OCI-LY7 (cell line): Measurements from ENCODE around the gene HCN4. TPM values are rescaled to one million over a fixed set of nuclear protein-coding genes. Genes with fewer than 3 reads are reported as not detected.

Experiments
- BruUV-seq: library from RNA; stranded (reverse); fragments of 400-500 nt; replicated peaks from 2 replicates; lab custom pipeline; 2021; lab: Mats Ljungman, UMichigan
- CTCF ChIA-PET: fragments of 300-600 bp; sonication (Branson Sonifier 250); formaldehyde crosslinking; loops from one replicate; lab custom pipeline; 2022; ENCODE audit warnings: antibody characterized with exemption; ENCODE audit not compliant: unreplicated experiment; lab: Charles Lee
- POLR2A ChIA-PET: fragments of 300-600 bp; sonication (Branson Sonifier 250); formaldehyde crosslinking; loops from one replicate; lab custom pipeline; 2022; ENCODE audit warnings: antibody characterized with exemption; lab: Charles Lee
- DNase-seq: peaks from one replicate; pipeline ENCODE4 v3.0.0-alpha.2; 2015; ENCODE audit warnings: low spot score
- H2AFZ ChIP-seq: fragments of 200-600 bp; sonication (generic), shearing (Covaris generic); 2 replicates; pipeline ENCODE4 v1.6.1; 2014; ENCODE audit warnings: mild to moderate bottlenecking, antibody characterized with exemption, low read length, moderate library complexity
- H3K27ac ChIP-seq: fragments of 200-600 bp; sonication (generic); 2 replicates; pipeline ENCODE4 v1.5.1; 2014; ENCODE audit warnings: mixed run types, low read depth, mild to moderate bottlenecking, moderate library complexity, low read length, inconsistent platforms; ENCODE audit not compliant: poor library complexity, severe bottlenecking
- H3K36me3 ChIP-seq: fragments of 200-600 bp; sonication (generic); 2 replicates; pipeline ENCODE4 v1.6.1; 2014; ENCODE audit warnings: mild to moderate bottlenecking, antibody characterized with exemption, low read length, moderate library complexity, mixed read lengths; ENCODE audit not compliant: insufficient read depth
- H3K4me1 ChIP-seq: fragments of 200-600 bp; sonication (generic); 2 replicates; pipeline ENCODE4 v1.5.1; 2014; ENCODE audit warnings: mild to moderate bottlenecking, low read length; ENCODE audit not compliant: insufficient read depth, poor library complexity, severe bottlenecking
- H3K4me2 ChIP-seq: fragments of 200-600 bp; sonication (generic); 2 replicates; pipeline ENCODE4 v1.6.1; 2014; ENCODE audit warnings: mild to moderate bottlenecking, low read length
- H3K4me3 ChIP-seq: fragments of 200-600 bp; sonication (generic); 2 replicates; pipeline ENCODE4 v1.5.1; 2014; ENCODE audit warnings: mild to moderate bottlenecking, low read depth, low read length; ENCODE audit not compliant: poor library complexity, severe bottlenecking
- H3K79me2 ChIP-seq: fragments of 200-600 bp; sonication (generic); 2 replicates; pipeline ENCODE4 v1.6.1; 2016; ENCODE audit warnings: low read depth, mild to moderate bottlenecking, low read length, moderate library complexity, mixed read lengths; ENCODE audit not compliant: insufficient read depth
- H3K9me2 ChIP-seq: fragments of 200-600 bp; sonication (generic); 2 replicates; pipeline ENCODE4 v1.6.1; 2016; ENCODE audit warnings: mild to moderate bottlenecking, low read length, mixed read lengths; ENCODE audit not compliant: insufficient read depth
- H3K9me3 ChIP-seq: fragments of 200-600 bp; sonication (generic); 2 replicates; pipeline ENCODE4 v1.6.1; 2014; ENCODE audit warnings: mild to moderate bottlenecking, mixed run types, low read length, mixed read lengths
- H4K20me1 ChIP-seq: fragments of 200-600 bp; sonication (generic); 2 replicates; pipeline ENCODE4 v1.6.1; 2014; ENCODE audit warnings: mild to moderate bottlenecking, antibody characterized with exemption, low read length, moderate library complexity, mixed read lengths; ENCODE audit not compliant: insufficient read depth
- CTCF ChIP-seq: fragments of 200-600 bp; sonication (generic); conservative IDR thresholded peaks from 2 replicates; pipeline ENCODE4 v1.5.1; 2014; ENCODE audit warnings: mild to moderate bottlenecking, antibody characterized with exemption, low read length, moderate library complexity, mixed read lengths
- EZH2phosphoT487 ChIP-seq: fragments of 200-600 bp; sonication (generic); IDR thresholded peaks from 2 replicates; pipeline ENCODE4 v1.6.1; 2018; ENCODE audit warnings: low read depth, borderline replicate concordance, mild to moderate bottlenecking, mixed run types, antibody characterized with exemption, low read length, moderate library complexity, mixed read lengths
- intact Hi-C: fragments of 100-400 bp; cut with micrococcal nuclease; formaldehyde crosslinking; loops from one replicate; pipeline ENCODE4 v1.10.0; 2022; ENCODE audit not compliant: unreplicated experiment
- total RNA-seq, 2 experiments: library from RNA; depleted of rRNA in 1 of 2; stranded (reverse); fragments of >200 nt in 1 of 2; shearing (Covaris generic) in 1 of 2; gene quantifications; 2 replicates each; pipeline ENCODE4 v1.2.3, GENCODE V29; 2014 to 2022

The HCN4 gene
- total RNA-seq, 2 experiments from 2014 or later: not detected

- Histone ChIP-seq H3K9me2 (no peaks in the 10 kb centered on the region), H3K4me1 (no peaks in the 10 kb centered on the region), H4K20me1 (no peaks in the 10 kb centered on the region), H3K27ac (no peak overlapping the region), H3K36me3 (no peaks in the 10 kb centered on the region), H3K9me3 (no peaks in the 10 kb centered on the region), H2AFZ (no peak overlapping the region), H3K79me2 (no peaks in the 10 kb centered on the region), H3K4me2 (no peak overlapping the region), H3K4me3 (no peak overlapping the region)
- BruUV-seq: no TSS peak
- no peak for DNase-seq
- TF ChIP-seq CTCF: no peak
- no peak for TF ChIP-seq EZH2phosphoT487
- intact Hi-C loops: no loop called here
- ChIA-PET POLR2A (no interaction called here), CTCF (no interaction called here)
These were observed 34.7 kb downstream of the HCN4 start for GRCh38 chr15:73334086-73334485.

DNA sequence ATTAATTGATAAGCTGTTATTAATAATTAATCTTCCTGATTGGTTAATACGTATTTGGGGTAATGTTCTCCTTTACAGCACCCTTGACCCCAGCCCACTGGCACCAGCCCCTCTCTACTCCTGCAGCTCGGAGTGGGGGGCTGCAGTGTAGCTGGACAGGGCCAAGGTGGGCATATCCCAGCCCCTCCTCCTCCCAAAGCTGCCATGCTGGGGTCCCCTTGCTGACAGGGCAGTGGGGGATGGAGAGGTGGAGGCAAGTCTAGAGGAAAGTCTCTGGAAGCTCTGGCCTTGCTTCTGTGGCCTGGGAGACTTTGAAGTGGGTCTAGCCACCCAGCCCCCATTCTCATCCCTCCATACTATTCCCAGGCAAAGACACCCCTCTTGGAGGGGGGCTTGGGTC, 35.8 kb downstream of the HCN4 start:
- H4K20me1 ChIP-seq: no peaks in the 10 kb centered on the region
- H3K4me1 ChIP-seq: no peaks in the 10 kb centered on the region
- H3K79me2 ChIP-seq: no peaks in the 10 kb centered on the region
- H3K36me3 ChIP-seq: no peaks in the 10 kb centered on the region
- no peaks in the 10 kb centered on the region for H3K9me2 ChIP-seq
- no peaks in the 10 kb centered on the region for H3K9me3 ChIP-seq
- H3K4me3 ChIP-seq: no peak overlapping the region
- intact Hi-C loops: no loop called here
- H3K4me2 ChIP-seq: no peak overlapping the region
- H3K27ac ChIP-seq: no peak overlapping the region
- ChIA-PET POLR2A (no interaction called here), CTCF (no interaction called here)
- TF ChIP-seq EZH2phosphoT487 (no peak), CTCF (no peak)
- BruUV-seq: no TSS peak
- DNase-seq: no peak
- H2AFZ ChIP-seq: no peak overlapping the region

DNA sequence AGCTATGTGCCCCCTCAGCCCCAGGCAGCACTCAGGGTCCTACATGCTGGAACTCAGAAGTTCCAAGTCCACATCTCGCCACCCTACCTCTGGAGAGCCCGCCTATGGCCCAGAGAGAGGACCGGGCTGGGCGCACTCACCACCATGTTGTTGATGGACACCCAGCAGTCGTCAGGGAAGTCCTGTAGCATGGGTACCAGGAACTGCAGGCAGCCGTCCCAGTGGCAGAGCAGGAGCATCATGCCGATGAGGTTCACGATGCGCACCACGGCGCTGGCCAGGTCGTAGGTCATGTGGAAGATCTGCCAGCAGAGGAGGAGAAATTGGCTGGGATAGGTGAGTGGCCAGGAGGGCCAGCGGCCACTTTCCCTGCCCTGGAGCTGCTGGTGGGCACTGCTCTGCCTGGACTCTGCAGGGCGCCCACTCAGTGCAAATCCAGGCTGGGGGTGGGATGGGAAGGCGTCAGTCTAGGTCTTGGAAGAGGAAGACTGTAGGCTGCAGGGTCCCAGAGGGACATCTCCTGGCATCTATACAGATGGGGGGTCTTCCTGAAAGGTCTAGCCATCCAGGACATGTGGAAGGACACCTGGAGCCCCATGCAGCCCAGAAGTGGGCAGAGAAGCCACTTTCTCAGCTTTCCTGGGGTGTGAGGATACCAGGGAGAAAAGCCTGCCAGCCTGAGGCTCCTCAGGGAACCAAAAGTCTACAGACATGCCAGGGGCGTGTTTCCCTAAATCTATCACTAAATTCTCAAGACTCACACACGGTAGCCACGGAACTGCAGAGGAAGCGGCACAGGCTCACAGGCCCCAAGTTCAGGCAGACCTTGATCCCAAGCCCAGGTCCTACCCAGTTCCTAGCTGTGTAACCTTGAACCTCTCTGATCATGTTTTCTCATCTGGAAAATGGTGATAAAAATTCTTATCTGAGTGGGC, 36.5 kb downstream of the HCN4 start:
- no peak overlapping the region for H3K4me2 ChIP-seq
- no peaks in the 10 kb centered on the region for H3K36me3 ChIP-seq
- no peaks in the 10 kb centered on the region for H3K79me2 ChIP-seq
- no peak for DNase-seq
- no peaks in the 10 kb centered on the region for H4K20me1 ChIP-seq
- no peaks in the 10 kb centered on the region for H3K4me1 ChIP-seq
- H3K9me2 ChIP-seq: no peaks in the 10 kb centered on the region
- no peak overlapping the region for H3K27ac ChIP-seq
- intact Hi-C loops: no loop called here
- TF ChIP-seq CTCF (no peak), EZH2phosphoT487 (no peak)
- no peaks in the 10 kb centered on the region for H3K9me3 ChIP-seq
- no peak overlapping the region for H2AFZ ChIP-seq
- no peak overlapping the region for H3K4me3 ChIP-seq
- BruUV-seq: no TSS peak
- ChIA-PET CTCF (no interaction called here), POLR2A (interaction anchor here (0.6 kb wide), 1 partner anchor 125 kb away, joined by 4 read pairs; no protein-coding TSS in a partner anchor)
